CD4-positive, alpha-beta T cell (primary cell): Measurements from ENCODE around the gene ANO6. TPM values are rescaled to one million over a fixed set of nuclear protein-coding genes. Genes with fewer than 3 reads are reported as not detected.

Experiments
- ATAC-seq: fragments of 200-7000 bp; cut with Tn5 transposase; one replicate; pipeline ENCODE4 v1.10.0; 2022; ENCODE audit warnings: mild to moderate bottlenecking; ENCODE audit not compliant: poor library complexity
- CTCF ChIA-PET: fragments of 350-600 bp; sonication (Branson Sonifier 250); formaldehyde crosslinking; loops from one replicate; lab custom pipeline; 2021; ENCODE audit warnings: antibody characterized with exemption, inconsistent platforms; lab: Charles Lee
- POLR2A ChIA-PET: fragments of 350-600 bp; sonication (Branson Sonifier 250); formaldehyde crosslinking; loops from one replicate; lab custom pipeline; 2021; ENCODE audit warnings: antibody characterized with exemption, inconsistent platforms; lab: Charles Lee
- DNase-seq, 14 experiments: peaks; one replicate each; pipeline ENCODE4 v3.0.0-alpha.2; 2013 to 2020; ENCODE audit warnings: mixed read lengths in 2 of 14
- H3K27ac ChIP-seq, 2 donors: one replicate each; pipeline versions ENCODE4 v1.5.1 to v1.7.0; 2013; ENCODE audit warnings: low read length in 2 of 2, low read depth in 1 of 2, mild to moderate bottlenecking in 1 of 2
- H3K27me3 ChIP-seq, 2 experiments: 1 replicate in 1 of 2; 2 replicates in 1 of 2; pipeline versions ENCODE4 v1.6.1 to v1.7.0; 2013; ENCODE audit warnings: low read length in 2 of 2, control low read depth in 1 of 2, mild to moderate bottlenecking in 1 of 2, moderate library complexity in 1 of 2; ENCODE audit not compliant: insufficient read depth in 2 of 2, control insufficient read depth in 1 of 2
- H3K36me3 ChIP-seq: one replicate; pipeline ENCODE4 v1.6.1; 2013; ENCODE audit warnings: low read length, control low read depth; ENCODE audit not compliant: insufficient read depth
- H3K4me1 ChIP-seq: one replicate; pipeline ENCODE4 v1.6.1; 2013; ENCODE audit warnings: low read length, control low read depth; ENCODE audit not compliant: insufficient read depth
- H3K4me3 ChIP-seq: one replicate; pipeline ENCODE4 v1.5.1; 2013; ENCODE audit warnings: mild to moderate bottlenecking, low read length, moderate library complexity
- H3K9me3 ChIP-seq, 2 experiments: 1 replicate in 1 of 2; 2 replicates in 1 of 2; pipeline versions ENCODE4 v1.6.1 to v1.7.0; 2013; ENCODE audit warnings: low read length in 2 of 2, mild to moderate bottlenecking in 2 of 2, control low read depth in 1 of 2, moderate library complexity in 1 of 2; ENCODE audit not compliant: control insufficient read depth in 1 of 2, insufficient read depth in 1 of 2
- H3K27ac Mint-ChIP-seq: one replicate; pipeline ENCODE4 v1.8.0; 2020; ENCODE audit warnings: mixed read lengths
- H3K27me3 Mint-ChIP-seq: one replicate; pipeline ENCODE4 v1.8.0; 2021; ENCODE audit warnings: mixed read lengths
- H3K36me3 Mint-ChIP-seq: one replicate; pipeline ENCODE4 v1.8.0; 2021; ENCODE audit warnings: low read depth, mixed read lengths
- H3K4me1 Mint-ChIP-seq: one replicate; pipeline ENCODE4 v1.8.0; 2021; ENCODE audit warnings: low read depth, mixed read lengths
- H3K4me3 Mint-ChIP-seq: one replicate; pipeline ENCODE4 v1.8.0; 2020; ENCODE audit warnings: mild to moderate bottlenecking, mixed read lengths
- H3K9me3 Mint-ChIP-seq: one replicate; pipeline ENCODE4 v1.8.0; 2020; ENCODE audit warnings: mixed read lengths
- CTCF ChIP-seq: fragments of 200-600 bp; IDR thresholded peaks from one replicate; pipeline ENCODE4 v1.8.0; 2022; ENCODE audit warnings: antibody characterized with exemption, mild to moderate bottlenecking
- intact Hi-C, 2 experiments: fragments of 100-400 bp; cut with DNase I in 1 of 2; cut with micrococcal nuclease in 1 of 2; formaldehyde crosslinking; loops; one replicate each; pipeline versions ENCODE4 v1.15.1 to v1.9.0; 2023 to 2025; cut with DNase I, micrococcal nuclease
- total RNA-seq, 174 experiments: library from RNA in 2 of 174; stranded (reverse) in 2 of 174; gene quantifications; one replicate each; pipeline ENCODE4 v1.2.3 and lab custom pipeline; 2021 to 2026

ANO6 gene
- total RNA-seq, 2 experiments from 2014 or later = 11.6 to 11.7 TPM

GRCh38 chr12:45224311-45224710 lies 8.4 kb downstream of the ANO6 start:
- Histone ChIP-seq H3K4me3 (no peak overlapping the region), H3K9me3 (no peaks in the 10 kb centered on the region), H3K36me3 (peaks cover 3% of the 10 kb centered on the region), H3K27me3 (no peaks in the 10 kb centered on the region), H3K4me1 (peaks cover 15% of the 10 kb centered on the region), H3K27ac (no peak overlapping the region)
- Mint-ChIP-seq H3K36me3 (peaks cover 28% of the 10 kb centered on the region), H3K27ac (no peak overlapping the region), H3K9me3 (no peaks in the 10 kb centered on the region), H3K4me3 (no peak overlapping the region), H3K4me1 (peaks cover 66% of the 10 kb centered on the region), H3K27me3 (no peaks in the 10 kb centered on the region)
- no peak for ATAC-seq
- intact Hi-C loops = no loop called here
- DNase-seq = no peak
- no peak for TF ChIP-seq CTCF
- ChIA-PET CTCF (interaction anchor here (0.6 kb wide), 1 partner anchor 33 kb away, joined by 3 read pairs; no protein-coding TSS in a partner anchor), POLR2A (interaction anchor here (1.3 kb wide), 1 partner anchor 9 kb away, joined by 6 read pairs; no protein-coding TSS in a partner anchor)

DNA sequence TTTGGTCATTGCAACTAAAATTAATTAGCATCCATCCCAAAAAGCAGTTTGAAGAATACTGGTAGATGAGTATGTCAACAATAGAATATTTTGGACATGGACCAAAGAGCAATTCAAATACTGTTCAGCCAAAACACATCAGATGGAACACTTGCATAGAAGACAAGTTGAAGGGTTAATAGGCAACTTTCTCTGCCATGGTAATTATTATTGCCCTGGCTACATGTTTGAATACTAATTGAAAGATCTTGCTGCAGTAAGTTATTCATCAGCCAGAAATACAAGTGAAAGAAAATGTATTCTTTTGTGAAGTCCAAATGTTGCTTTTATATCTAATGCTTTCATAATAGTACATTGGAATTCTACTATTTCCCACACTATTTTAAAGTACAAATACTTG lies 10.1 kb downstream of the ANO6 start:
- POLR2A ChIA-PET = no interaction called here
- CTCF ChIA-PET = interaction anchor here (1.1 kb wide), 1 partner anchor 10 kb away, joined by 3 read pairs; the partner anchor contains the start of gene ANO6
- ATAC-seq (no peak), DNase-seq (no peak)
- H3K9me3 ChIP-seq = no peaks in the 10 kb centered on the region
- no peak overlapping the region for H3K4me3 Mint-ChIP-seq
- intact Hi-C loops = no loop called here
- H3K36me3 Mint-ChIP-seq = peaks cover 32% of the 10 kb centered on the region
- no peak overlapping the region for H3K27ac ChIP-seq
- no peak overlapping the region for H3K27ac Mint-ChIP-seq
- H3K4me1 ChIP-seq = peaks cover 8% of the 10 kb centered on the region
- peaks cover 52% of the 10 kb centered on the region for H3K4me1 Mint-ChIP-seq
- peaks cover 3% of the 10 kb centered on the region for H3K36me3 ChIP-seq
- H3K9me3 Mint-ChIP-seq = no peaks in the 10 kb centered on the region
- no peak for TF ChIP-seq CTCF
- no peaks in the 10 kb centered on the region for H3K27me3 ChIP-seq
- H3K27me3 Mint-ChIP-seq = no peaks in the 10 kb centered on the region
- no peak overlapping the region for H3K4me3 ChIP-seq

DNA sequence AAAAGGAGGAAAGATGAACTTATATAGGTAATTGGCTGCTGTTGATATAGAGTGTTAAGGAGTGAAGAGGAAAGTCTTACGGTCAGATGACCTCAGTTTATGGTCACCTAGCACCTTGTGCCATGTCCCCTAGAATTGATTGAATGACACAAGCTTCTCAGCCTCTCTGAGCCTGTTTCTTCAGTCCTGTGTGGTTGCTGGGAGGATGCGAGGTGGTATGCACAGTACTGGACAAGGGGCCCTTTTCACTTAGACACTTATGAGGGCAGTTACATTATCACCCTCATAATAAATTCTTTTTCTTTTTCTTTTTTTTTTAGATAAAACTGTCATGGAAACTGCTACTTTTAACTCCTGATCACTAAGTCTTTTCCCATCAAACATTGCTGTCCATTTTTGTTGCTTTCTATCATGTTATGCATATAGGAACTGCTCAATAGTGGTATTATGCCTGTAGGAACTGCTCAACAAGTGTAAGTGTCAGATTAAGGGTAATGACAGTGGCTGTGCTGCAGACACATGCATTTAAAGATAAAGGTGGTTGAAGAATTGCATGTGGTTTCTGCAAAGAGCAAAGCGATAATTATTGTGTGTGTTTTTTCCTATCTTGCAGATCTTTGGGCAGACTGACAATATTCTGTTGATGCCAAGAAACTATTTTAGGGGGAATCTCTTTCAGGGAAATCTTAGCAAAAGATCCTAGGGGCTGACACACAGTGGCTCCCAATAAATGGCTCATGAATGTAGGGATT lies 11.6 kb downstream of the ANO6 start:
- ChIA-PET CTCF (no interaction called here), POLR2A (no interaction called here)
- H3K9me3 ChIP-seq = no peaks in the 10 kb centered on the region
- no peak for TF ChIP-seq CTCF
- Mint-ChIP-seq H3K4me3 (no peak overlapping the region), H3K9me3 (no peaks in the 10 kb centered on the region), H3K27me3 (no peaks in the 10 kb centered on the region), H3K4me1 (peaks cover 47% of the 10 kb centered on the region), H3K27ac (no peak overlapping the region), H3K36me3 (peaks cover 32% of the 10 kb centered on the region)
- intact Hi-C loops = no loop called here
- DNase-seq (no peak), ATAC-seq (no peak)
- no peaks in the 10 kb centered on the region for H3K27me3 ChIP-seq
- H3K4me3 ChIP-seq = no peak overlapping the region
- H3K4me1 ChIP-seq = peaks cover 4% of the 10 kb centered on the region
- peaks cover 3% of the 10 kb centered on the region for H3K36me3 ChIP-seq
- no peak overlapping the region for H3K27ac ChIP-seq
